Rectal smooth muscle tissue (tissue), 1 donor: ENCODE results near the gene KLF3.

Source experiments
- H3K27ac ChIP-seq: one replicate; pipeline ENCODE4 v1.7.0; 2013; ENCODE audit warnings: low read depth, low read length, inconsistent platforms
- H3K27me3 ChIP-seq: one replicate; pipeline ENCODE4 v1.7.0; 2013; ENCODE audit warnings: low read length; ENCODE audit not compliant: control insufficient read depth, insufficient read depth
- H3K36me3 ChIP-seq: one replicate; pipeline ENCODE4 v1.7.0; 2013; ENCODE audit warnings: low read length; ENCODE audit not compliant: control insufficient read depth, insufficient read depth
- H3K4me1 ChIP-seq: one replicate; pipeline ENCODE4 v1.7.0; 2013; ENCODE audit warnings: low read length; ENCODE audit not compliant: control insufficient read depth, insufficient read depth
- H3K4me3 ChIP-seq: one replicate; pipeline ENCODE4 v1.7.0; 2013; ENCODE audit warnings: low read length
- H3K9ac ChIP-seq: one replicate; pipeline ENCODE4 v1.7.0; 2013; ENCODE audit warnings: low read length

The KLF3 gene

GRCh38 chr4:38723726-38724474 is 59.9 kb downstream of the KLF3 start:
- no peak overlapping the region for H3K4me3 ChIP-seq
- H3K27ac ChIP-seq: no peak overlapping the region
- no peaks in the 10 kb centered on the region for H3K27me3 ChIP-seq
- H3K36me3 ChIP-seq: no peaks in the 10 kb centered on the region
- H3K9ac ChIP-seq: no peak overlapping the region
- H3K4me1 ChIP-seq: no peaks in the 10 kb centered on the region

GRCh38 chr4:38724475-38724808 is 60.4 kb downstream of the KLF3 start:
- Histone ChIP-seq H3K4me3 (no peak overlapping the region), H3K27me3 (no peaks in the 10 kb centered on the region), H3K9ac (no peak overlapping the region), H3K36me3 (no peaks in the 10 kb centered on the region), H3K27ac (no peak overlapping the region), H3K4me1 (no peaks in the 10 kb centered on the region)

GRCh38 chr4:38728631-38729141 is 64.7 kb downstream of the KLF3 start:
- Histone ChIP-seq H3K4me3 (no peak overlapping the region), H3K36me3 (no peaks in the 10 kb centered on the region), H3K27ac (no peak overlapping the region)

GRCh38 chr4:38730493-38730829 is 66.5 kb downstream of the KLF3 start:
- Histone ChIP-seq H3K27ac (no peak overlapping the region), H3K9ac (no peak overlapping the region), H3K4me3 (no peak overlapping the region), H3K36me3 (no peaks in the 10 kb centered on the region), H3K27me3 (peaks cover 3% of the 10 kb centered on the region), H3K4me1 (no peaks in the 10 kb centered on the region)

More at GRCh38 chr4:38728631-38729141, 64.7 kb downstream of the KLF3 start:
- Histone ChIP-seq H3K27me3 (peaks cover 2% of the 10 kb centered on the region), H3K4me1 (no peaks in the 10 kb centered on the region), H3K9ac (no peak overlapping the region)

GRCh38 chr4:38730830-38731646 is 67.0 kb downstream of the KLF3 start:
- H3K9ac ChIP-seq: no peak overlapping the region
- H3K36me3 ChIP-seq: no peaks in the 10 kb centered on the region
- peaks cover 3% of the 10 kb centered on the region for H3K27me3 ChIP-seq
- H3K27ac ChIP-seq: no peak overlapping the region
- no peaks in the 10 kb centered on the region for H3K4me1 ChIP-seq
- H3K4me3 ChIP-seq: no peak overlapping the region

GRCh38 chr4:38733663-38734062 is 69.7 kb downstream of the KLF3 start:
- H3K27me3 ChIP-seq: peaks cover 3% of the 10 kb centered on the region
- no peak overlapping the region for H3K9ac ChIP-seq
- no peaks in the 10 kb centered on the region for H3K4me1 ChIP-seq
- H3K4me3 ChIP-seq: no peak overlapping the region
- H3K36me3 ChIP-seq: no peaks in the 10 kb centered on the region
- H3K27ac ChIP-seq: no peak overlapping the region

GRCh38 chr4:38734446-38734845 is 70.4 kb downstream of the KLF3 start:
- no peak overlapping the region for H3K9ac ChIP-seq
- H3K36me3 ChIP-seq: no peaks in the 10 kb centered on the region

GRCh38 chr4:38734911-38735310 is 70.9 kb downstream of the KLF3 start:
- Histone ChIP-seq H3K9ac (no peak overlapping the region), H3K4me3 (no peak overlapping the region), H3K27ac (no peak overlapping the region), H3K4me1 (no peaks in the 10 kb centered on the region), H3K27me3 (peaks cover 3% of the 10 kb centered on the region), H3K36me3 (no peaks in the 10 kb centered on the region)

More at GRCh38 chr4:38734446-38734845, 70.4 kb downstream of the KLF3 start:
- Histone ChIP-seq H3K27me3 (peaks cover 3% of the 10 kb centered on the region), H3K27ac (no peak overlapping the region), H3K4me1 (no peaks in the 10 kb centered on the region), H3K4me3 (no peak overlapping the region)

- Histone ChIP-seq H3K27ac (no peak overlapping the region), H3K4me3 (no peak overlapping the region), H3K9ac (no peak overlapping the region), H3K36me3 (no peaks in the 10 kb centered on the region), H3K27me3 (peaks cover 3% of the 10 kb centered on the region), H3K4me1 (no peaks in the 10 kb centered on the region)
Measured at GRCh38 chr4:38735870-38736269, 71.9 kb downstream of the KLF3 start.

- Histone ChIP-seq H3K4me3 (no peak overlapping the region), H3K4me1 (no peaks in the 10 kb centered on the region), H3K27me3 (no peaks in the 10 kb centered on the region), H3K36me3 (no peaks in the 10 kb centered on the region), H3K9ac (no peak overlapping the region), H3K27ac (no peak overlapping the region)
Measured at GRCh38 chr4:38738940-38739803, 75.2 kb downstream of the KLF3 start.

GRCh38 chr4:38740303-38740702 is 76.3 kb downstream of the KLF3 start:
- H3K36me3 ChIP-seq: no peaks in the 10 kb centered on the region
- no peak overlapping the region for H3K4me3 ChIP-seq
- no peaks in the 10 kb centered on the region for H3K27me3 ChIP-seq
- H3K4me1 ChIP-seq: no peaks in the 10 kb centered on the region
- no peak overlapping the region for H3K9ac ChIP-seq
- H3K27ac ChIP-seq: no peak overlapping the region

- Histone ChIP-seq H3K4me1 (no peaks in the 10 kb centered on the region), H3K27ac (no peak overlapping the region), H3K9ac (no peak overlapping the region), H3K4me3 (no peak overlapping the region), H3K36me3 (no peaks in the 10 kb centered on the region), H3K27me3 (no peaks in the 10 kb centered on the region)
Measured at GRCh38 chr4:38743866-38744265, 79.9 kb downstream of the KLF3 start.
